ENCODE data around the gene CLASP1.

DNA sequence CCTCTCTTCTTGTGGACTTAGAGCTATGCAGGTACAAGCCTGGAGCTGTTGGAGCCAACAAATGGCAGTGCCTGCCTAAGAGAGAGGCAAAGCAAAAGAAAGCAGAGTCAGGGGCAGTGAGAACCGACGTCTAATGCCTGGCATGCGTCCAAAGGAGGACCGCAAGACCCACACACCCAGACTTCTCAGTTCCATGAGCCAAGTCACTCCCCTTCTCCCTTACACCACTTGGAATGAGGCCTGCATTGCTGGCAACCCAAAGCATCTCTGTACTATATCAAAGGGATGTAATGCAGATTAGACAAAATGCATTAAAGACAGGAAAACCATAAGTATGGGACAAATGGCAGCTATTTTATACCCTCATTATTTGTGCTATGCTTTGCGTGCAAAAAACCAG lies 168.4 kb downstream of the CLASP1 start:
- no peak for TF ChIP-seq RAD21 (IDR thresholded peaks at IDR 0.05)
- TF ChIP-seq, protein P1, sequence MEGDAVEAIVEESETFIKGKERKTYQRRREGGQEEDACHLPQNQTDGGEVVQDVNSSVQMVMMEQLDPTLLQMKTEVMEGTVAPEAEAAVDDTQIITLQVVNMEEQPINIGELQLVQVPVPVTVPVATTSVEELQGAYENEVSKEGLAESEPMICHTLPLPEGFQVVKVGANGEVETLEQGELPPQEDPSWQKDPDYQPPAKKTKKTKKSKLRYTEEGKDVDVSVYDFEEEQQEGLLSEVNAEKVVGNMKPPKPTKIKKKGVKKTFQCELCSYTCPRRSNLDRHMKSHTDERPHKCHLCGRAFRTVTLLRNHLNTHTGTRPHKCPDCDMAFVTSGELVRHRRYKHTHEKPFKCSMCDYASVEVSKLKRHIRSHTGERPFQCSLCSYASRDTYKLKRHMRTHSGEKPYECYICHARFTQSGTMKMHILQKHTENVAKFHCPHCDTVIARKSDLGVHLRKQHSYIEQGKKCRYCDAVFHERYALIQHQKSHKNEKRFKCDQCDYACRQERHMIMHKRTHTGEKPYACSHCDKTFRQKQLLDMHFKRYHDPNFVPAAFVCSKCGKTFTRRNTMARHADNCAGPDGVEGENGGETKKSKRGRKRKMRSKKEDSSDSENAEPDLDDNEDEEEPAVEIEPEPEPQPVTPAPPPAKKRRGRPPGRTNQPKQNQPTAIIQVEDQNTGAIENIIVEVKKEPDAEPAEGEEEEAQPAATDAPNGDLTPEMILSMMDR (IDR thresholded peaks at IDR 0.05; ENCODE audit: low read depth, low read length, missing input control): no peak
- TF ChIP-seq, protein P2, sequence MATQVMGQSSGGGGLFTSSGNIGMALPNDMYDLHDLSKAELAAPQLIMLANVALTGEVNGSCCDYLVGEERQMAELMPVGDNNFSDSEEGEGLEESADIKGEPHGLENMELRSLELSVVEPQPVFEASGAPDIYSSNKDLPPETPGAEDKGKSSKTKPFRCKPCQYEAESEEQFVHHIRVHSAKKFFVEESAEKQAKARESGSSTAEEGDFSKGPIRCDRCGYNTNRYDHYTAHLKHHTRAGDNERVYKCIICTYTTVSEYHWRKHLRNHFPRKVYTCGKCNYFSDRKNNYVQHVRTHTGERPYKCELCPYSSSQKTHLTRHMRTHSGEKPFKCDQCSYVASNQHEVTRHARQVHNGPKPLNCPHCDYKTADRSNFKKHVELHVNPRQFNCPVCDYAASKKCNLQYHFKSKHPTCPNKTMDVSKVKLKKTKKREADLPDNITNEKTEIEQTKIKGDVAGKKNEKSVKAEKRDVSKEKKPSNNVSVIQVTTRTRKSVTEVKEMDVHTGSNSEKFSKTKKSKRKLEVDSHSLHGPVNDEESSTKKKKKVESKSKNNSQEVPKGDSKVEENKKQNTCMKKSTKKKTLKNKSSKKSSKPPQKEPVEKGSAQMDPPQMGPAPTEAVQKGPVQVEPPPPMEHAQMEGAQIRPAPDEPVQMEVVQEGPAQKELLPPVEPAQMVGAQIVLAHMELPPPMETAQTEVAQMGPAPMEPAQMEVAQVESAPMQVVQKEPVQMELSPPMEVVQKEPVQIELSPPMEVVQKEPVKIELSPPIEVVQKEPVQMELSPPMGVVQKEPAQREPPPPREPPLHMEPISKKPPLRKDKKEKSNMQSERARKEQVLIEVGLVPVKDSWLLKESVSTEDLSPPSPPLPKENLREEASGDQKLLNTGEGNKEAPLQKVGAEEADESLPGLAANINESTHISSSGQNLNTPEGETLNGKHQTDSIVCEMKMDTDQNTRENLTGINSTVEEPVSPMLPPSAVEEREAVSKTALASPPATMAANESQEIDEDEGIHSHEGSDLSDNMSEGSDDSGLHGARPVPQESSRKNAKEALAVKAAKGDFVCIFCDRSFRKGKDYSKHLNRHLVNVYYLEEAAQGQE (IDR thresholded peaks at IDR 0.05): no peak
- no peak for TF ChIP-seq JUND (IDR thresholded peaks at IDR 0.05)
- TF ChIP-seq, protein P3, sequence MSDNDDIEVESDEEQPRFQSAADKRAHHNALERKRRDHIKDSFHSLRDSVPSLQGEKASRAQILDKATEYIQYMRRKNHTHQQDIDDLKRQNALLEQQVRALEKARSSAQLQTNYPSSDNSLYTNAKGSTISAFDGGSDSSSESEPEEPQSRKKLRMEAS (IDR thresholded peaks at IDR 0.05): no peak
- no peak for TF ChIP-seq RXRA (IDR thresholded peaks at IDR 0.05)
- TF ChIP-seq TAF1 (conservative IDR thresholded peaks at IDR 0.05): no peak
- TF ChIP-seq FOXA1 (IDR thresholded peaks at IDR 0.05): no peak
- TF ChIP-seq YY1 (IDR thresholded peaks at IDR 0.05): no peak
- no peak for TF ChIP-seq EGR1 (IDR thresholded peaks at IDR 0.05; ENCODE audit: low read depth in 2 of 2)
